ENCODE measurements around the gene LIF. TPM values are rescaled to one million over a fixed set of nuclear protein-coding genes. Genes with fewer than 3 reads are reported as not detected.

The LIF gene
- total RNA-seq, 2 donors from 2014 or later: 9.5 to 12.5 TPM

- H3K36me3 ChIP-seq: no peaks in the 10 kb centered on the region
- intact Hi-C loops (cut with DNase I): no loop called here
- H3K9me3 ChIP-seq: no peaks in the 10 kb centered on the region
- no peak overlapping the region for H3K4me3 ChIP-seq
- TF ChIP-seq, protein P1, sequence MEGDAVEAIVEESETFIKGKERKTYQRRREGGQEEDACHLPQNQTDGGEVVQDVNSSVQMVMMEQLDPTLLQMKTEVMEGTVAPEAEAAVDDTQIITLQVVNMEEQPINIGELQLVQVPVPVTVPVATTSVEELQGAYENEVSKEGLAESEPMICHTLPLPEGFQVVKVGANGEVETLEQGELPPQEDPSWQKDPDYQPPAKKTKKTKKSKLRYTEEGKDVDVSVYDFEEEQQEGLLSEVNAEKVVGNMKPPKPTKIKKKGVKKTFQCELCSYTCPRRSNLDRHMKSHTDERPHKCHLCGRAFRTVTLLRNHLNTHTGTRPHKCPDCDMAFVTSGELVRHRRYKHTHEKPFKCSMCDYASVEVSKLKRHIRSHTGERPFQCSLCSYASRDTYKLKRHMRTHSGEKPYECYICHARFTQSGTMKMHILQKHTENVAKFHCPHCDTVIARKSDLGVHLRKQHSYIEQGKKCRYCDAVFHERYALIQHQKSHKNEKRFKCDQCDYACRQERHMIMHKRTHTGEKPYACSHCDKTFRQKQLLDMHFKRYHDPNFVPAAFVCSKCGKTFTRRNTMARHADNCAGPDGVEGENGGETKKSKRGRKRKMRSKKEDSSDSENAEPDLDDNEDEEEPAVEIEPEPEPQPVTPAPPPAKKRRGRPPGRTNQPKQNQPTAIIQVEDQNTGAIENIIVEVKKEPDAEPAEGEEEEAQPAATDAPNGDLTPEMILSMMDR (IDR thresholded peaks at IDR 0.05): no peak
- no peak overlapping the region for H3K9ac ChIP-seq (ENCODE audit: low read depth in 2 of 2, low read length in 2 of 2)
- H3K4me1 ChIP-seq: no peaks in the 10 kb centered on the region
- H3K27ac ChIP-seq: no peak overlapping the region
- no peak for DNase-seq
- no peaks in the 10 kb centered on the region for H3K27me3 ChIP-seq
Observed at GRCh38 chr22:30272781-30273601, 26.4 kb upstream of the LIF start.

DNA sequence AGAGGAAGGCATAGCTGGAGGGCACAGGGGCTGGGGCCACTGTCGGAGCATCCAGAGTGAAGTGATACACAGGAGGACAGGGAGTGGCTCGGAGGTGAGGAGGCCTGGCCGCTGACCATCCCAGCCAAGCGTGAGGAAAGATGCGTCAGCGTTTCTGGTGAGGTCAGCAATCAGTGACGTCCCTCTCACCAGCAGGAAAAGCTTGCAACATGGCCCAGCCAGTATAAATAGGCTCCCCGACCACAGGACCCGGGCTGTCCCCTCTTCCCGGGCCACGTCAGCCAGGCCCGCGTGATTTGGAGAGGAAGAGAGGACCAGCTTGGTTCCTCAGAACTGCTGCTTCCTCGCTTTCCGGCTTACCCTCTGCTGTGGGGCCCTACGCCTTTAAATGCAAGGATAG, 24.3 kb upstream of the LIF start:
- H3K9ac ChIP-seq (ENCODE audit: low read depth in 2 of 2, low read length in 2 of 2): no peak overlapping the region
- H3K4me1 ChIP-seq: no peaks in the 10 kb centered on the region
- intact Hi-C loops (cut with DNase I): no loop called here
- no peaks in the 10 kb centered on the region for H3K36me3 ChIP-seq
- TF ChIP-seq, protein P1 (IDR thresholded peaks at IDR 0.05): no peak
- DNase-seq: peak; percentile 56
- H3K27me3 ChIP-seq: no peaks in the 10 kb centered on the region
- no peaks in the 10 kb centered on the region for H3K9me3 ChIP-seq
- no peak overlapping the region for H3K4me3 ChIP-seq
- no peak overlapping the region for H3K27ac ChIP-seq

GRCh38 chr22:30268331-30268730, 21.8 kb upstream of the LIF start:
- no peak overlapping the region for H3K9ac ChIP-seq (ENCODE audit: low read depth in 2 of 2, low read length in 2 of 2)
- no peaks in the 10 kb centered on the region for H3K4me1 ChIP-seq
- DNase-seq: no peak
- no peaks in the 10 kb centered on the region for H3K27me3 ChIP-seq
- H3K27ac ChIP-seq: no peak overlapping the region
- H3K9me3 ChIP-seq: no peaks in the 10 kb centered on the region
- no peaks in the 10 kb centered on the region for H3K36me3 ChIP-seq
- TF ChIP-seq, protein P1 (IDR thresholded peaks at IDR 0.05): no peak
- intact Hi-C loops (cut with DNase I): loop anchor here (10.0 kb wide), 1 partner anchor 216 kb away; no protein-coding TSS in a partner anchor
- H3K4me3 ChIP-seq: no peak overlapping the region

GRCh38 chr22:30267382-30268302, 21.1 kb upstream of the LIF start:
- no peak for DNase-seq
- no peaks in the 10 kb centered on the region for H3K27me3 ChIP-seq
- no peaks in the 10 kb centered on the region for H3K36me3 ChIP-seq
- peak overlapping the region; percentile 71 for H3K27ac ChIP-seq
- no peaks in the 10 kb centered on the region for H3K4me1 ChIP-seq
- no peaks in the 10 kb centered on the region for H3K9me3 ChIP-seq
- H3K9ac ChIP-seq (ENCODE audit: low read depth in 2 of 2, low read length in 2 of 2): peak overlapping the region in 1 of 2 donors; percentile 49
- intact Hi-C loops (cut with DNase I): loop anchor here (10.0 kb wide), 1 partner anchor 217 kb away; no protein-coding TSS in a partner anchor
- TF ChIP-seq, protein P1 (IDR thresholded peaks at IDR 0.05): no peak
- no peak overlapping the region for H3K4me3 ChIP-seq
